ENCODE results near the gene OR13J1. TPM values are rescaled to one million over a fixed set of nuclear protein-coding genes. Genes with fewer than 3 reads are reported as not detected.

The OR13J1 gene
- total RNA-seq, 1 experiment from 2014 or later: not detected

DNA sequence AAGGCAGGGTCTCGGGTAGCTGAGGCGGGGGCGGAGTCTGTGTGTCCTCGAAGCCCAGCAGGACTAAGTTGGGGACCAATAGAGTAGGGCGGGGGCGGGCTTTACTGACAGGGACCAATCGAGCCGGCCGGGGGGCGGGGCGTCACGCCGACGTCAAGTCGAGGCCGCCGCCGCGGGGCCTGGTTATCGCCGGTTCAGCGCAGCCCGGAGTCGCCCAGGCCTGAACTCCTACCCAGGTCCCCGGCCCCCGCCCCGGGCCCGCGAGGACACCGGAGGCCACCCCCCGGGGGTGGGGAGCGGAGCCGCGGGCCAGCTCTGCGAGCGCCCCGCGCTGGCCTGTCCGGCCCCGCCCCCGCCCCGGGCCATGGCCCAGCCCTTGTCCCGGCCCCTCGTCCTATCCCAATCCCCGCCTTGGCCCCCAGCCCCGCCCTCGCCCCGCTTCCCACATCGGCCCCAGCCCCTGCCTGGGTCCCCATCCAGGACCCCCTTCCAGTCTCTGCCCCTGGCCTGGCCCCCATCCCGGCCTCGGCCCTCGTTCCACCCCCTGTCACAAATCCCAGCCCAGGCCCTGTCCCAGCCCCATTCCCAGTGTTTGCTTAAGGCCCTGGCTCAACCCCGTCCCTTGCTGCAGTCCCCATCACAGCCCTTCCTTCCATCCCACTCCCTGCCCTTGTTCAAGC is 41.0 kb downstream of the OR13J1 start, which contains the start of gene TMEM8B:
Gene TMEM8B, plus strand, starts transcription at position 145 of the 680 bp plus-strand sequence. Its CDS starts 220 bp downstream, at position 365.
- peaks cover 9% of the 10 kb centered on the region for H3K4me1 ChIP-seq (ENCODE audit: insufficient read depth, low read length, poor library complexity, severe bottlenecking)
- H3K9me3 ChIP-seq (ENCODE audit: low read depth, low read length, poor library complexity, severe bottlenecking): no peaks in the 10 kb centered on the region
- DNase-seq (ENCODE audit: low spot score): peak; percentile 96
- H3K4me3 ChIP-seq (ENCODE audit: low read depth, low read length, poor library complexity, severe bottlenecking): peak within 1 kb of the TSS; percentile 61
- ChIA-PET POLR2A (ENCODE audit: low non-redundant PET) (interaction anchor here (0.6 kb wide), 1 partner anchor 70 kb away, joined by 10 read pairs; no protein-coding TSS in a partner anchor), CTCF (interaction anchor here (1.1 kb wide), 1 partner anchor 74 kb away, joined by 9 read pairs; no protein-coding TSS in a partner anchor)
- TF ChIP-seq, protein P1, sequence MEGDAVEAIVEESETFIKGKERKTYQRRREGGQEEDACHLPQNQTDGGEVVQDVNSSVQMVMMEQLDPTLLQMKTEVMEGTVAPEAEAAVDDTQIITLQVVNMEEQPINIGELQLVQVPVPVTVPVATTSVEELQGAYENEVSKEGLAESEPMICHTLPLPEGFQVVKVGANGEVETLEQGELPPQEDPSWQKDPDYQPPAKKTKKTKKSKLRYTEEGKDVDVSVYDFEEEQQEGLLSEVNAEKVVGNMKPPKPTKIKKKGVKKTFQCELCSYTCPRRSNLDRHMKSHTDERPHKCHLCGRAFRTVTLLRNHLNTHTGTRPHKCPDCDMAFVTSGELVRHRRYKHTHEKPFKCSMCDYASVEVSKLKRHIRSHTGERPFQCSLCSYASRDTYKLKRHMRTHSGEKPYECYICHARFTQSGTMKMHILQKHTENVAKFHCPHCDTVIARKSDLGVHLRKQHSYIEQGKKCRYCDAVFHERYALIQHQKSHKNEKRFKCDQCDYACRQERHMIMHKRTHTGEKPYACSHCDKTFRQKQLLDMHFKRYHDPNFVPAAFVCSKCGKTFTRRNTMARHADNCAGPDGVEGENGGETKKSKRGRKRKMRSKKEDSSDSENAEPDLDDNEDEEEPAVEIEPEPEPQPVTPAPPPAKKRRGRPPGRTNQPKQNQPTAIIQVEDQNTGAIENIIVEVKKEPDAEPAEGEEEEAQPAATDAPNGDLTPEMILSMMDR (conservative IDR thresholded peaks at IDR 0.05; ENCODE audit: low read depth, low read length): no peak
- TF ChIP-seq EZH2 (IDR thresholded peaks at IDR 0.05; ENCODE audit: borderline replicate concordance, low read depth, low read length, poor library complexity, severe bottlenecking): no peak
- intact Hi-C loops (cut with micrococcal nuclease; ENCODE audit: unreplicated experiment): loop anchor here (5.0 kb wide), 1 partner anchor 53 kb away; no protein-coding TSS in a partner anchor
- no TSS peak for BruUV-seq (replicated peaks)
- peak within 1 kb of the TSS; percentile 63 for H3K27ac ChIP-seq (ENCODE audit: low read depth, low read length, poor library complexity, severe bottlenecking)
- no peaks in the 10 kb centered on the region for H3K27me3 ChIP-seq (replicated peaks; ENCODE audit: insufficient read depth, low read depth, low read length, poor library complexity)
- no peaks in the 10 kb centered on the region for H3K36me3 ChIP-seq (ENCODE audit: insufficient read depth, low read length, poor library complexity, severe bottlenecking)

DNA sequence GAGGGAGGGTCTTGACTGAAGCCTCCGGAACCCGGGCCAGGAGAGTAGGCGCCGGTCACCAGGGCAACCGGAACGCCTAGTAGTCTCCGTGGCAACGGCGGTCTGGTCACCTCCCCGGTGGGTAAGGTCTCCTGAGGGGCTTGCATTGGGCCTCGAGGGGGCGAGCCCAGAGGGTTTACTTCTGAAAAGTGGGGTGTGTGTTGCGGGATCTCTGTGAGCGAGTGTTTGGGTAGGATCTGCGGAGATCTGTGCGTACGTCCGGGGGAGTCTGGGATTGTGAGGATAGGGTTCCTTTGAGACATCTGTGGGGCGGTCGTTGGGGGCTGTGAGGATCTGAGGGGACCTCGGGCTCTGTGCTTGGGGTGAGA is 41.5 kb downstream of the OR13J1 start, which contains the start of gene FAM221B:
Gene FAM221B, minus strand, starts transcription at position 17 of the 368 bp plus-strand sequence. CDS start 2,571 bp downstream, outside the sequence.
- intact Hi-C loops (cut with micrococcal nuclease; ENCODE audit: unreplicated experiment): loop anchor here (5.0 kb wide), 1 partner anchor 54 kb away; no protein-coding TSS in a partner anchor
- POLR2A ChIA-PET (ENCODE audit: low non-redundant PET): interaction anchor here (0.6 kb wide), 1 partner anchor 70 kb away, joined by 10 read pairs; no protein-coding TSS in a partner anchor
- H3K9me3 ChIP-seq (ENCODE audit: low read depth, low read length, poor library complexity, severe bottlenecking): no peaks in the 10 kb centered on the region
- no peaks in the 10 kb centered on the region for H3K27me3 ChIP-seq (replicated peaks; ENCODE audit: insufficient read depth, low read depth, low read length, poor library complexity)
- H3K4me1 ChIP-seq (ENCODE audit: insufficient read depth, low read length, poor library complexity, severe bottlenecking): peaks cover 9% of the 10 kb centered on the region
- no peak for DNase-seq (ENCODE audit: low spot score)
- H3K4me3 ChIP-seq (ENCODE audit: low read depth, low read length, poor library complexity, severe bottlenecking): peak within 1 kb of the TSS; percentile 61
- BruUV-seq (replicated peaks): no TSS peak
- H3K36me3 ChIP-seq (ENCODE audit: insufficient read depth, low read length, poor library complexity, severe bottlenecking): no peaks in the 10 kb centered on the region
- CTCF ChIA-PET: interaction anchor here (1.1 kb wide), 1 partner anchor 75 kb away, joined by 9 read pairs; no protein-coding TSS in a partner anchor
- TF ChIP-seq EZH2 (IDR thresholded peaks at IDR 0.05; ENCODE audit: borderline replicate concordance, low read depth, low read length, poor library complexity, severe bottlenecking): no peak
- TF ChIP-seq, protein P1 (conservative IDR thresholded peaks at IDR 0.05; ENCODE audit: low read depth, low read length): no peak
- peak within 1 kb of the TSS; percentile 63 for H3K27ac ChIP-seq (ENCODE audit: low read depth, low read length, poor library complexity, severe bottlenecking)

GRCh38 chr9:35827486-35827885 is 42.7 kb downstream of the OR13J1 start:
- intact Hi-C loops (cut with micrococcal nuclease; ENCODE audit: unreplicated experiment): loop anchor here (5.0 kb wide), 1 partner anchor 55 kb away; no protein-coding TSS in a partner anchor
- H3K4me3 ChIP-seq (ENCODE audit: low read depth, low read length, poor library complexity, severe bottlenecking): no peak overlapping the region
- H3K27me3 ChIP-seq (replicated peaks; ENCODE audit: insufficient read depth, low read depth, low read length, poor library complexity): no peaks in the 10 kb centered on the region
- peaks cover 9% of the 10 kb centered on the region for H3K4me1 ChIP-seq (ENCODE audit: insufficient read depth, low read length, poor library complexity, severe bottlenecking)
- ChIA-PET POLR2A (ENCODE audit: low non-redundant PET) (no interaction called here), CTCF (no interaction called here)
- H3K9me3 ChIP-seq (ENCODE audit: low read depth, low read length, poor library complexity, severe bottlenecking): no peaks in the 10 kb centered on the region
- DNase-seq (ENCODE audit: low spot score): no peak
- no peak for TF ChIP-seq EZH2 (IDR thresholded peaks at IDR 0.05; ENCODE audit: borderline replicate concordance, low read depth, low read length, poor library complexity, severe bottlenecking)
- TF ChIP-seq, protein P1 (conservative IDR thresholded peaks at IDR 0.05; ENCODE audit: low read depth, low read length): no peak
- H3K27ac ChIP-seq (ENCODE audit: low read depth, low read length, poor library complexity, severe bottlenecking): no peak overlapping the region
- no peaks in the 10 kb centered on the region for H3K36me3 ChIP-seq (ENCODE audit: insufficient read depth, low read length, poor library complexity, severe bottlenecking)
- no TSS peak for BruUV-seq (replicated peaks)

Data from A673 (cell line).